GM19455 (cell line): ENCODE results near the gene L1CAM.

Experiments
- ATAC-seq: cut with Tn5 transposase; IDR thresholded peaks from one replicate; pipeline ENCODE4 v1.9.1; 2021; ENCODE audit not compliant: unreplicated experiment

Gene L1CAM

GRCh38 chrX:153903991-153904957, 18.3 kb upstream of the L1CAM start, which contains the start of gene AVPR2:
Gene AVPR2, plus strand, starts transcription at chrX:153904673. Its CDS starts 473 bp downstream, at chrX:153905146.
- no peak for ATAC-seq

- ATAC-seq, result no peak
These were observed 17.4 kb upstream of the L1CAM start for GRCh38 chrX:153903238-153903980.

GRCh38 chrX:153902385-153902784, 16.4 kb upstream of the L1CAM start:
- no peak for ATAC-seq

GRCh38 chrX:153901753-153902140, 15.8 kb upstream of the L1CAM start:
- ATAC-seq, result no peak

GRCh38 chrX:153900831-153901752, 15.1 kb upstream of the L1CAM start:
- peak; percentile 75 for ATAC-seq

GRCh38 chrX:153897899-153898298, 11.9 kb upstream of the L1CAM start:
- ATAC-seq, result no peak

- no peak for ATAC-seq
These were observed 3.1 kb upstream of the L1CAM start for GRCh38 chrX:153889123-153889522.

- ATAC-seq, result no peak
These were observed 2.4 kb upstream of the L1CAM start for GRCh38 chrX:153888344-153888743.

GRCh38 chrX:153887385-153887784, 1.4 kb upstream of the L1CAM start:
- ATAC-seq, result no peak

- ATAC-seq, result no peak
These were observed 942 bp upstream of the L1CAM start for GRCh38 chrX:153886915-153887314.

- ATAC-seq, result no peak
These were observed 675 bp downstream of the L1CAM start for GRCh38 chrX:153885208-153885787.

GRCh38 chrX:153884590-153884989, 1.4 kb downstream of the L1CAM start:
- ATAC-seq, result no peak

GRCh38 chrX:153884136-153884535, 1.8 kb downstream of the L1CAM start:
- ATAC-seq, result no peak

GRCh38 chrX:153883163-153883843, 2.7 kb downstream of the L1CAM start:
- no peak for ATAC-seq

- ATAC-seq, result no peak
These were observed 3.4 kb downstream of the L1CAM start for GRCh38 chrX:153882557-153882956.

- ATAC-seq, result no peak
These were observed 3.9 kb downstream of the L1CAM start for GRCh38 chrX:153882086-153882498.

- no peak for ATAC-seq
These were observed 4.7 kb downstream of the L1CAM start for GRCh38 chrX:153881281-153881680.

GRCh38 chrX:153880440-153880815, 5.5 kb downstream of the L1CAM start:
- no peak for ATAC-seq

- no peak for ATAC-seq
These were observed 6.1 kb downstream of the L1CAM start for GRCh38 chrX:153879741-153880439.
